ENCODE measurements around the gene MAFB. TPM values are rescaled to one million over a fixed set of nuclear protein-coding genes. Genes with fewer than 3 reads are reported as not detected.

Gene MAFB
- polyA plus RNA-seq, 1 of the 3 experiments (the other 2 are of a cell fraction): 0.08 TPM

GRCh38 chr20:40727960-40728359 lies 38.9 kb upstream of the MAFB start:
- CTCF ChIA-PET: interaction anchor here (1.5 to 1.6 kb wide), 2 partner anchors 70 to 235 kb away, joined by 3 to 4 read pairs; no protein-coding TSS in a partner anchor
- no peaks in the 10 kb centered on the region for H4K20me1 ChIP-seq (ENCODE audit: insufficient read depth)
- no peaks in the 10 kb centered on the region for H3K27me3 ChIP-seq (ENCODE audit: insufficient read depth)
- H3F3A ChIP-seq (replicated peaks; ENCODE audit: insufficient read depth): no peaks in the 10 kb centered on the region
- no peak overlapping the region for H2AFZ ChIP-seq (ENCODE audit: low read depth)
- no peak overlapping the region for H3K27ac ChIP-seq (ENCODE audit: low read depth in 2 of 2, low read length in 1 of 2)
- POLR2A ChIA-PET: no interaction called here
- TF ChIP-seq JUND (IDR thresholded peaks at IDR 0.05) (no peak), RAD21 (IDR thresholded peaks at IDR 0.05; ENCODE audit: low read length) (no peak), SMC3 (IDR thresholded peaks at IDR 0.05; ENCODE audit: low read depth, low read length) (no peak), PBX3 (IDR thresholded peaks at IDR 0.05) (no peak), YY1 (IDR thresholded peaks at IDR 0.05; ENCODE audit: low read depth) (no peak), MEF2A (IDR thresholded peaks at IDR 0.05; ENCODE audit: borderline replicate concordance, low read depth) (no peak), GABPA (IDR thresholded peaks at IDR 0.05; ENCODE audit: low read depth) (no peak), RFX5 (IDR thresholded peaks at IDR 0.05; ENCODE audit: low read length) (no peak), NFIC (IDR thresholded peaks at IDR 0.05; ENCODE audit: borderline replicate concordance) (no peak), TAF1 (IDR thresholded peaks at IDR 0.05; ENCODE audit: borderline replicate concordance, low read depth, low read length) (no peak), USF1 (IDR thresholded peaks at IDR 0.05; ENCODE audit: borderline replicate concordance, low read depth) (no peak), TEAD4 (IDR thresholded peaks at IDR 0.05; ENCODE audit: borderline replicate concordance, insufficient read depth) (no peak)
- H3K79me2 ChIP-seq (ENCODE audit: insufficient read depth): no peaks in the 10 kb centered on the region
- H3K36me3 ChIP-seq (replicated peaks in 1 of 2; ENCODE audit: control insufficient read depth in 1 of 2, insufficient read depth in 2 of 2, low read length in 1 of 2): no peaks in the 10 kb centered on the region
- H3K4me3 ChIP-seq (ENCODE audit: low read depth in 2 of 2, low read length in 1 of 2): no peak overlapping the region
- H3K9ac ChIP-seq: no peak overlapping the region
- no peak overlapping the region for H3K4me2 ChIP-seq
- H3K4me1 ChIP-seq (ENCODE audit: control insufficient read depth in 1 of 2, insufficient read depth in 2 of 2, low read depth in 1 of 2, low read length in 1 of 2): no peaks in the 10 kb centered on the region
- no peak for DNase-seq
- H3K9me3 ChIP-seq: no peaks in the 10 kb centered on the region
- no peaks in the 10 kb centered on the region for H3K9me2 ChIP-seq

GRCh38 chr20:40726776-40727175 lies 37.7 kb upstream of the MAFB start:
- WGBS (ENCODE audit: low lambda C conversion rate): 11% methylated on average over 3 of the region's 3 CpGs
- H3K4me3 ChIP-seq (ENCODE audit: low read depth in 2 of 2, low read length in 1 of 2): no peak overlapping the region
- POLR2A ChIA-PET: no interaction called here

More at GRCh38 chr20:40726776-40727175, 37.7 kb upstream of the MAFB start:
- no peaks in the 10 kb centered on the region for H3K9me2 ChIP-seq
- CTCF ChIA-PET: interaction anchor here (1.5 to 2.0 kb wide), 4 partner anchors 9 to 236 kb away, joined by 3 to 5 read pairs (median 4); no protein-coding TSS in a partner anchor
- no peaks in the 10 kb centered on the region for H4K20me1 ChIP-seq (ENCODE audit: insufficient read depth)
- no peaks in the 10 kb centered on the region for H3K4me1 ChIP-seq (ENCODE audit: control insufficient read depth in 1 of 2, insufficient read depth in 2 of 2, low read depth in 1 of 2, low read length in 1 of 2)
- TF ChIP-seq POLR2AphosphoS5 (IDR thresholded peaks at IDR 0.05; ENCODE audit: low read depth, low read length): no peak
- no peak for TF ChIP-seq RFX5 (IDR thresholded peaks at IDR 0.05; ENCODE audit: low read length)
- TF ChIP-seq MEF2A (IDR thresholded peaks at IDR 0.05; ENCODE audit: borderline replicate concordance, low read depth): no peak
- TF ChIP-seq, protein P1, sequence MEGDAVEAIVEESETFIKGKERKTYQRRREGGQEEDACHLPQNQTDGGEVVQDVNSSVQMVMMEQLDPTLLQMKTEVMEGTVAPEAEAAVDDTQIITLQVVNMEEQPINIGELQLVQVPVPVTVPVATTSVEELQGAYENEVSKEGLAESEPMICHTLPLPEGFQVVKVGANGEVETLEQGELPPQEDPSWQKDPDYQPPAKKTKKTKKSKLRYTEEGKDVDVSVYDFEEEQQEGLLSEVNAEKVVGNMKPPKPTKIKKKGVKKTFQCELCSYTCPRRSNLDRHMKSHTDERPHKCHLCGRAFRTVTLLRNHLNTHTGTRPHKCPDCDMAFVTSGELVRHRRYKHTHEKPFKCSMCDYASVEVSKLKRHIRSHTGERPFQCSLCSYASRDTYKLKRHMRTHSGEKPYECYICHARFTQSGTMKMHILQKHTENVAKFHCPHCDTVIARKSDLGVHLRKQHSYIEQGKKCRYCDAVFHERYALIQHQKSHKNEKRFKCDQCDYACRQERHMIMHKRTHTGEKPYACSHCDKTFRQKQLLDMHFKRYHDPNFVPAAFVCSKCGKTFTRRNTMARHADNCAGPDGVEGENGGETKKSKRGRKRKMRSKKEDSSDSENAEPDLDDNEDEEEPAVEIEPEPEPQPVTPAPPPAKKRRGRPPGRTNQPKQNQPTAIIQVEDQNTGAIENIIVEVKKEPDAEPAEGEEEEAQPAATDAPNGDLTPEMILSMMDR (IDR thresholded peaks at IDR 0.05): no peak
- TF ChIP-seq, protein P2, sequence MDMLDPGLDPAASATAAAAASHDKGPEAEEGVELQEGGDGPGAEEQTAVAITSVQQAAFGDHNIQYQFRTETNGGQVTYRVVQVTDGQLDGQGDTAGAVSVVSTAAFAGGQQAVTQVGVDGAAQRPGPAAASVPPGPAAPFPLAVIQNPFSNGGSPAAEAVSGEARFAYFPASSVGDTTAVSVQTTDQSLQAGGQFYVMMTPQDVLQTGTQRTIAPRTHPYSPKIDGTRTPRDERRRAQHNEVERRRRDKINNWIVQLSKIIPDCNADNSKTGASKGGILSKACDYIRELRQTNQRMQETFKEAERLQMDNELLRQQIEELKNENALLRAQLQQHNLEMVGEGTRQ (IDR thresholded peaks at IDR 0.05; ENCODE audit: borderline replicate concordance, low read depth, low read length): no peak
- no peak for TF ChIP-seq FOSL2 (IDR thresholded peaks at IDR 0.05; ENCODE audit: borderline replicate concordance, low read depth)
- TF ChIP-seq TAF1 (IDR thresholded peaks at IDR 0.05; ENCODE audit: borderline replicate concordance, low read depth, low read length): no peak
- no peak for TF ChIP-seq YY1 (IDR thresholded peaks at IDR 0.05; ENCODE audit: low read depth)
- no peak for TF ChIP-seq PBX3 (IDR thresholded peaks at IDR 0.05)
- TF ChIP-seq ELF1 (IDR thresholded peaks at IDR 0.05): no peak
- no peak for TF ChIP-seq MAX (IDR thresholded peaks at IDR 0.05; ENCODE audit: low read depth)
- TF ChIP-seq TCF12 (IDR thresholded peaks at IDR 0.05): no peak
- no peak for TF ChIP-seq TEAD4 (IDR thresholded peaks at IDR 0.05; ENCODE audit: borderline replicate concordance, insufficient read depth)
- no peak for TF ChIP-seq USF1 (IDR thresholded peaks at IDR 0.05; ENCODE audit: borderline replicate concordance, low read depth)
- TF ChIP-seq GABPA (IDR thresholded peaks at IDR 0.05; ENCODE audit: low read depth): no peak
- no peak for DNase-seq
- no peak overlapping the region for H2AFZ ChIP-seq (ENCODE audit: low read depth)
- H3K27ac ChIP-seq (ENCODE audit: low read depth in 2 of 2, low read length in 1 of 2): no peak overlapping the region
- H3K36me3 ChIP-seq (replicated peaks in 1 of 2; ENCODE audit: control insufficient read depth in 1 of 2, insufficient read depth in 2 of 2, low read length in 1 of 2): no peaks in the 10 kb centered on the region
- H3K27me3 ChIP-seq (ENCODE audit: insufficient read depth): no peaks in the 10 kb centered on the region
- no peaks in the 10 kb centered on the region for H3F3A ChIP-seq (replicated peaks; ENCODE audit: insufficient read depth)
- no peaks in the 10 kb centered on the region for H3K79me2 ChIP-seq (ENCODE audit: insufficient read depth)
- no peak overlapping the region for H3K9ac ChIP-seq
- no peaks in the 10 kb centered on the region for H3K9me3 ChIP-seq
- no peak overlapping the region for H3K4me2 ChIP-seq
